Measurements from ENCODE around the gene PPP1R12C. TPM values are rescaled to one million over a fixed set of nuclear protein-coding genes. Genes with fewer than 3 reads are reported as not detected.
A peak's percentile ranks its signal among the peaks of the same experiment; 100 is the strongest.

PPP1R12C gene
- total RNA-seq, 6 experiments from 2014 or later = 82.7 to 96.0 (median 91.9) TPM

GRCh38 chr19:55096061-55096701, 21.3 kb downstream of the PPP1R12C start:
- no peak overlapping the region for H3K27ac Mint-ChIP-seq
- no peaks in the 10 kb centered on the region for H3K36me3 Mint-ChIP-seq (ENCODE audit: low read depth)
- TF ChIP-seq CTCF (IDR thresholded peaks at IDR 0.05) = peak; percentile 8; the same call in 1 of the 2 replicates
- no peak overlapping the region for H3K4me3 Mint-ChIP-seq
- no peaks in the 10 kb centered on the region for H3K9me3 Mint-ChIP-seq
- DNase-seq = no peak
- no peaks in the 10 kb centered on the region for H3K4me1 Mint-ChIP-seq (ENCODE audit: low read depth)
- no peaks in the 10 kb centered on the region for H3K27me3 Mint-ChIP-seq (ENCODE audit: insufficient read depth)

- no peak overlapping the region for H3K27ac Mint-ChIP-seq
- no peaks in the 10 kb centered on the region for H3K9me3 Mint-ChIP-seq
- 0 out of 2 replicates have a peak, but pooled peaks cover 4% of the 10 kb centered on the region for H3K36me3 Mint-ChIP-seq (ENCODE audit: low read depth)
- H3K27me3 Mint-ChIP-seq (ENCODE audit: insufficient read depth) = no peaks in the 10 kb centered on the region
- TF ChIP-seq CTCF (IDR thresholded peaks at IDR 0.05) = no peak
- no peak overlapping the region for H3K4me3 Mint-ChIP-seq
- H3K4me1 Mint-ChIP-seq (ENCODE audit: low read depth) = no peaks in the 10 kb centered on the region
- no peak for DNase-seq
Observed at GRCh38 chr19:55095260-55096060, 22.0 kb downstream of the PPP1R12C start.

GRCh38 chr19:55094456-55095259, 22.8 kb downstream of the PPP1R12C start:
- Mint-ChIP-seq H3K4me3 (no peak overlapping the region), H3K36me3 (ENCODE audit: low read depth) (0 out of 2 replicates have a peak, but pooled peaks cover 10% of the 10 kb centered on the region), H3K27me3 (ENCODE audit: insufficient read depth) (no peaks in the 10 kb centered on the region), H3K9me3 (no peaks in the 10 kb centered on the region), H3K4me1 (ENCODE audit: low read depth) (no peaks in the 10 kb centered on the region; the same call in 1 of the 2 replicates), H3K27ac (no peak overlapping the region)
- DNase-seq = no peak
- TF ChIP-seq CTCF (IDR thresholded peaks at IDR 0.05) = no peak

- no peak overlapping the region for H3K4me3 Mint-ChIP-seq
- DNase-seq = no peak
- H3K27me3 Mint-ChIP-seq (ENCODE audit: insufficient read depth) = peaks cover 1% of the 10 kb centered on the region; the same call in 1 of the 2 replicates
- H3K4me1 Mint-ChIP-seq (ENCODE audit: low read depth) = peaks cover 11% of the 10 kb centered on the region
- H3K36me3 Mint-ChIP-seq (ENCODE audit: low read depth) = 0 out of 2 replicates have a peak, but pooled peaks cover 10% of the 10 kb centered on the region
- no peaks in the 10 kb centered on the region for H3K9me3 Mint-ChIP-seq
- no peak for TF ChIP-seq CTCF (IDR thresholded peaks at IDR 0.05)
- no peak overlapping the region for H3K27ac Mint-ChIP-seq
Observed at GRCh38 chr19:55092423-55093318, 24.8 kb downstream of the PPP1R12C start.
